SU-DHL-6 (cell line): Measurements from ENCODE around the gene DCAF15.

Experiments used
- H2AFZ ChIP-seq: fragments of 200-600 bp; sonication (generic); 2 replicates; pipeline ENCODE4 v1.6.1; 2014; ENCODE audit warnings: low read depth, mild to moderate bottlenecking, moderate library complexity, mixed read lengths, antibody characterized with exemption, low read length; ENCODE audit not compliant: severe bottlenecking
- H3F3A ChIP-seq: fragments of 200-600 bp; shearing (Covaris generic); 2 replicates; pipeline ENCODE4 v1.6.0; 2016; ENCODE audit warnings: antibody characterized with exemption, mild to moderate bottlenecking; ENCODE audit not compliant: insufficient read depth
- H3K27ac ChIP-seq: fragments of 200-600 bp; sonication (generic); 2 replicates; pipeline ENCODE4 v1.5.1; 2016; ENCODE audit warnings: low read depth, mild to moderate bottlenecking, low read length, moderate library complexity, mixed read lengths
- H3K27me3 ChIP-seq: fragments of 200-600 bp; sonication (generic), shearing (Covaris generic); 2 replicates; pipeline ENCODE4 v1.6.0; 2014; ENCODE audit warnings: mild to moderate bottlenecking, low read length
- H3K36me3 ChIP-seq: fragments of 200-600 bp; sonication (generic); 2 replicates; pipeline ENCODE4 v1.6.1; 2014; ENCODE audit warnings: mild to moderate bottlenecking, low read length, mixed read lengths
- H3K4me2 ChIP-seq: fragments of 300-600, 200-600 bp; shearing (Covaris generic), sonication (generic); 2 replicates; pipeline ENCODE4 v1.6.0; 2014; ENCODE audit warnings: low read length, low read depth, mild to moderate bottlenecking; ENCODE audit not compliant: poor library complexity, severe bottlenecking
- H3K4me3 ChIP-seq: fragments of 200-600 bp; sonication (generic); 2 replicates; pipeline ENCODE4 v1.5.1; 2014; ENCODE audit warnings: antibody characterized with exemption, low read length, mild to moderate bottlenecking, mixed read lengths; ENCODE audit not compliant: insufficient read depth, poor library complexity, severe bottlenecking
- H3K79me2 ChIP-seq: fragments of 200-600 bp; sonication (generic); 2 replicates; pipeline ENCODE4 v1.6.1; 2014; ENCODE audit warnings: mild to moderate bottlenecking, low read length, moderate library complexity; ENCODE audit not compliant: insufficient read depth
- H3K9ac ChIP-seq: fragments of 200-600 bp; sonication (generic); 2 replicates; pipeline ENCODE4 v1.7.0; 2014; ENCODE audit warnings: mild to moderate bottlenecking, low read length
- H3K9me2 ChIP-seq: fragments of 200-600 bp; sonication (generic); replicated peaks from 2 replicates; pipeline ENCODE4 v1.6.1; 2014; ENCODE audit warnings: low read length; ENCODE audit not compliant: insufficient read depth
- H3K9me3 ChIP-seq: fragments of 200-600 bp; sonication (generic); 2 replicates; pipeline ENCODE4 v1.6.1; 2014; ENCODE audit warnings: low read length, mixed read lengths; ENCODE audit not compliant: insufficient read depth
- H4K20me1 ChIP-seq: fragments of 200-600 bp; sonication (generic); 2 replicates; pipeline ENCODE4 v1.6.1; 2014; ENCODE audit warnings: low read depth, mild to moderate bottlenecking, antibody characterized with exemption, low read length, moderate library complexity, mixed read lengths
- EZH2phosphoT487 ChIP-seq: fragments of 200-600 bp; sonication (generic), shearing (Covaris generic); conservative IDR thresholded peaks from 2 replicates; pipeline ENCODE4 v1.6.1; 2018; ENCODE audit warnings: mild to moderate bottlenecking, antibody characterized with exemption, low read length, moderate library complexity, mixed read lengths
- TF ChIP-seq, protein P1 (sequence below): fragments of 200-600 bp; sonication (generic); IDR thresholded peaks from one replicate; pipeline ENCODE4 v1.5.1; 2017; ENCODE audit warnings: antibody characterized with exemption, mild to moderate bottlenecking, low read length, moderate library complexity; ENCODE audit not compliant: insufficient read depth, poor library complexity, severe bottlenecking

The DCAF15 gene

DNA sequence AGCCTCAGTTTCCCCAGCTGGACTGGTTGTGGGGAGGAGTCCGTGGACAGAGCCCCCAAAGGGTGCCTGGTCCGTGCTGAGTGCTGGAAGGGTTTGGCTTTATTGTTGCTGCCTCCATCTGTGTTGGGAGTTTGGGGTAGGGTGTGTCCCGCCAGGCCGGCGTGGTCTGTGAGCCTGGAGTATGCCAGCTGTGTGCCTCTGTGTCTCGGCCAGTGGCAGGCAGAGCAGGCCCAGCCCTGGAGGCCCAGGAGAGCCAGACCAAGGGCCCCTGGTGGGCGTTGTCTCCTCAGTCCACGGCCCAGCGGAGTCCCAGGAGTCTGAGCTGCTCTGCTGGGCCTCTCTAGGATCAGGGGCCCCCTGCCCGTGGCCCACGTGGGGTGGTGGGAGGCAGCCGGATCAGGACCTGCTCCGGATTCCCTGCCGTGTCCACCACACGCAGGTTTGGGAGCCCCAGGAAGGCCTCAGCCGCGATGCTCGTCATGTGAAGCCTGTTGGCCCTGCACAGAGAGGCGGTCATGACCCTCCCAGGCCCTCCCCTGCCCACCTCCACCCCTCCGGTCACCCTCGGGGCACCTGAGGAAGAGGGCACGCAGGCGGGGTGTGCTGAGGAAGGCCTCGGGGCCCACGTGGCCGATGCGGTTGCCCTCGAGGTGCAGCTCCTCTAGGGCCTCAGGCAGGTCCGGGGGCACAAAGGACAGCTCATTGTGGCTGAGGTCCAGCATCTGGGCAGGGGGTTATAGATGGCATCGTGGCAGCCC lies 20.7 kb upstream of the DCAF15 start:
- Histone ChIP-seq H3K36me3 (no peaks in the 10 kb centered on the region), H3K9me3 (no peaks in the 10 kb centered on the region), H3K9me2 (no peaks in the 10 kb centered on the region), H3K4me2 (no peak overlapping the region), H3K9ac (no peak overlapping the region), H3F3A (no peaks in the 10 kb centered on the region), H3K27me3 (no peaks in the 10 kb centered on the region), H3K4me3 (no peak overlapping the region), H2AFZ (no peak overlapping the region), H3K27ac (no peak overlapping the region), H3K79me2 (no peaks in the 10 kb centered on the region), H4K20me1 (no peaks in the 10 kb centered on the region)
- no peak for TF ChIP-seq EZH2phosphoT487
- TF ChIP-seq, protein P1, sequence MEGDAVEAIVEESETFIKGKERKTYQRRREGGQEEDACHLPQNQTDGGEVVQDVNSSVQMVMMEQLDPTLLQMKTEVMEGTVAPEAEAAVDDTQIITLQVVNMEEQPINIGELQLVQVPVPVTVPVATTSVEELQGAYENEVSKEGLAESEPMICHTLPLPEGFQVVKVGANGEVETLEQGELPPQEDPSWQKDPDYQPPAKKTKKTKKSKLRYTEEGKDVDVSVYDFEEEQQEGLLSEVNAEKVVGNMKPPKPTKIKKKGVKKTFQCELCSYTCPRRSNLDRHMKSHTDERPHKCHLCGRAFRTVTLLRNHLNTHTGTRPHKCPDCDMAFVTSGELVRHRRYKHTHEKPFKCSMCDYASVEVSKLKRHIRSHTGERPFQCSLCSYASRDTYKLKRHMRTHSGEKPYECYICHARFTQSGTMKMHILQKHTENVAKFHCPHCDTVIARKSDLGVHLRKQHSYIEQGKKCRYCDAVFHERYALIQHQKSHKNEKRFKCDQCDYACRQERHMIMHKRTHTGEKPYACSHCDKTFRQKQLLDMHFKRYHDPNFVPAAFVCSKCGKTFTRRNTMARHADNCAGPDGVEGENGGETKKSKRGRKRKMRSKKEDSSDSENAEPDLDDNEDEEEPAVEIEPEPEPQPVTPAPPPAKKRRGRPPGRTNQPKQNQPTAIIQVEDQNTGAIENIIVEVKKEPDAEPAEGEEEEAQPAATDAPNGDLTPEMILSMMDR = no peak

DNA sequence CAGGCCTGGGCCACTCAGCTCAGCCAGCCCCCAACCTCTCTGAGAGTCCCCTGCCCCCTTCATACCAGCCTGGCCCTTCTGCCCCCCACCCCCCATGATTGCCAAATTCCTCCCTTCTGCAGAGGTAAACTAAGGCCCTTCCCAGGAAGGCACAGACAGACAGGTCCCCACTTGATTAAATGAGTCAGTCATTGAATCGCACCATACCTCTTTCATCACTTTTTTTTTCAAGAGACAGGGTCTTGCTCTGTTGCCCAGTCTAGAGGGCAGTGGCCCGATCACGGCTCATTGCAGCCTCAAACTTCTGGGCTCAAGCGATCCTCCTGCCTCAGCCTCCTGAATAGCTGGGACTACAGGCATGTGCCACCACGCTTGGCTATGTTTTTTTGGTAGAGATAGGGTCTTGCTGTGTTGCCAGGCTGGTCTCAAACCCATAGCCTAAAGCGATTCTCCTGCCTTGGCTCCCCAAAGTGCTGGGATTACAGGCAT lies 20.1 kb upstream of the DCAF15 start:
- H3K9ac ChIP-seq = no peak overlapping the region
- H3F3A ChIP-seq = no peaks in the 10 kb centered on the region
- H3K9me3 ChIP-seq = no peaks in the 10 kb centered on the region
- no peak overlapping the region for H3K27ac ChIP-seq
- H3K4me3 ChIP-seq = no peak overlapping the region
- no peaks in the 10 kb centered on the region for H4K20me1 ChIP-seq
- H3K36me3 ChIP-seq = no peaks in the 10 kb centered on the region
- no peaks in the 10 kb centered on the region for H3K79me2 ChIP-seq
- no peak for TF ChIP-seq EZH2phosphoT487
- TF ChIP-seq, protein P1 = no peak
- no peaks in the 10 kb centered on the region for H3K9me2 ChIP-seq
- no peaks in the 10 kb centered on the region for H3K27me3 ChIP-seq
- no peak overlapping the region for H3K4me2 ChIP-seq
- no peak overlapping the region for H2AFZ ChIP-seq

DNA sequence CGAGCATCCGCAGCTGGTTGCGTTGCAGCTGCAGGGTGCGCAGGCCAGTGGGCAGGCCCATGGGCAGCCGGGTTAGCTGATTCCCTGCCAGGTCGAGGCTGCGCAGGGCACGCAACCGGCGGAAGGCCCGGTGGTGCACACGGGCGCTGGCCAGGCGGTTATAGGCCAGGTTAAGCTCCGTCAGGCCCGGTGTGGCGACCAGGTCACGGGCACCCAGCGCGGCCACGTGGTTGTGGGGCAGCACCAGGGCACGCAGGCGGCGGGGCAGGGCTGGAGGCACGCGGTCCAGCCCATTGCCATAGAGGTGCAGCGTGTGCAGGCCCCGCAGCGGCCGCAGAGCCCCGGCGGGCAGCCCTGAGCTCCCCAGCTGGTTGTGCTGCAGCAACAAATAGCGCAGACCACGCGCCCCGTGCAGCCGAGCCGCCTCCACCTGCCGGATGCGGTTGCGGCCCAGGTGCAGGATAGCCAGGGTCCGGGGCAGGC lies 19.4 kb upstream of the DCAF15 start:
- Histone ChIP-seq H3K4me2 (no peak overlapping the region), H3F3A (no peaks in the 10 kb centered on the region), H3K36me3 (no peaks in the 10 kb centered on the region), H3K79me2 (no peaks in the 10 kb centered on the region), H3K27me3 (no peaks in the 10 kb centered on the region), H3K9me3 (no peaks in the 10 kb centered on the region), H3K27ac (no peak overlapping the region), H3K9ac (no peak overlapping the region), H4K20me1 (no peaks in the 10 kb centered on the region), H3K4me3 (no peak overlapping the region), H2AFZ (no peak overlapping the region), H3K9me2 (no peaks in the 10 kb centered on the region)
- no peak for TF ChIP-seq EZH2phosphoT487
- TF ChIP-seq, protein P1 = no peak
